ENCODE measurements around the gene KATNA1. TPM values are rescaled to one million over a fixed set of nuclear protein-coding genes. Genes with fewer than 3 reads are reported as not detected.

The KATNA1 gene
- total RNA-seq, 1 experiment from 2014 or later: 7.6 TPM

- no peak for DNase-seq (ENCODE audit: low spot score)
These were observed 40.0 kb downstream of the KATNA1 start for GRCh38 chr6:149608381-149608982.

GRCh38 chr6:149600508-149600907 lies 48.0 kb downstream of the KATNA1 start:
- DNase-seq (ENCODE audit: low spot score): no peak

GRCh38 chr6:149593408-149593807 lies 55.1 kb downstream of the KATNA1 start:
- no peak for DNase-seq (ENCODE audit: low spot score)

- DNase-seq (ENCODE audit: low spot score): no peak
These were observed 55.5 kb downstream of the KATNA1 start for GRCh38 chr6:149592983-149593382.

- DNase-seq (ENCODE audit: low spot score): no peak
These were observed 62.4 kb downstream of the KATNA1 start for GRCh38 chr6:149586149-149586548.

GRCh38 chr6:149581349-149581748 lies 67.2 kb downstream of the KATNA1 start:
- no peak for DNase-seq (ENCODE audit: low spot score)

- DNase-seq (ENCODE audit: low spot score): no peak
These were observed 67.6 kb downstream of the KATNA1 start for GRCh38 chr6:149580880-149581279.

GRCh38 chr6:149567945-149568585 lies 80.4 kb downstream of the KATNA1 start:
- no peak for DNase-seq (ENCODE audit: low spot score)

GRCh38 chr6:149567194-149567586 lies 81.3 kb downstream of the KATNA1 start:
- no peak for DNase-seq (ENCODE audit: low spot score)

GRCh38 chr6:149566410-149567193 lies 81.9 kb downstream of the KATNA1 start:
- peak; percentile 57 for DNase-seq (ENCODE audit: low spot score)

GRCh38 chr6:149565527-149566409 lies 82.7 kb downstream of the KATNA1 start, which contains the start of gene GINM1:
Gene GINM1 (plus strand): TSS chr6:149566375. CDS start chr6:149566415, 40 bp downstream.
- DNase-seq (ENCODE audit: low spot score): peak; percentile 96

- DNase-seq (ENCODE audit: low spot score): no peak
These were observed 84.6 kb downstream of the KATNA1 start for GRCh38 chr6:149563928-149564325.

GRCh38 chr6:149563203-149563927 lies 85.1 kb downstream of the KATNA1 start:
- DNase-seq (ENCODE audit: low spot score): no peak

GRCh38 chr6:149560736-149561135 lies 87.8 kb downstream of the KATNA1 start:
- DNase-seq (ENCODE audit: low spot score): peak; percentile 58

GRCh38 chr6:149559389-149559788 lies 89.1 kb downstream of the KATNA1 start:
- no peak for DNase-seq (ENCODE audit: low spot score)

GRCh38 chr6:149558029-149558428 lies 90.5 kb downstream of the KATNA1 start:
- DNase-seq (ENCODE audit: low spot score): no peak

- DNase-seq (ENCODE audit: low spot score): no peak
These were observed 96.6 kb downstream of the KATNA1 start for GRCh38 chr6:149551920-149552319.

- DNase-seq (ENCODE audit: low spot score): peak; percentile 91
These were observed 102.6 kb downstream of the KATNA1 start, which contains the start of gene PPIL4 for GRCh38 chr6:149545754-149546471. Gene PPIL4 (minus strand): TSS chr6:149546043. CDS start chr6:149546005, 38 bp downstream.

- DNase-seq (ENCODE audit: low spot score): peak; percentile 54
These were observed 103.2 kb downstream of the KATNA1 start for GRCh38 chr6:149545258-149545753.

All from HT-29 (cell line).